Measurements from ENCODE around the gene FAM120A.

The FAM120A gene

DNA sequence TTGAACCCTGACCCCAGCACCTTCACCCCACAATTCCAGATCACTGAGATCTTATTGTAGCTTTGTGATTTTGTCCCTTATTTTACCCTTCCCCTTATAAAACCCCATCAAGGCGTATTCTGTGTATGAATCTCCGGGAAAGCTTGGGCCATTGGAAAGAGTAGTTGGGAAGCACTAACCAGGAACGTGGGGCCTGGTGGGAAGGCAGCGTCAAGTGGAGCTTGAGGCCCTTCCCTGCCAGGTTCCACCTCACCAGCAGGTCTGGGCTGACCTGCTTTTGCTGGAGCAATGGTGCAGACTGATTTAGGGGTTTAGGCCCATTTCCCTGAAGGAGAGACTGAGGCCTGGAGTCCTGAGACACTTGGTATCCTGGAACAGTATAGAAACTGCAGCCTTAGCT is 134.2 kb downstream of the FAM120A start:
- TF ChIP-seq, protein P1, sequence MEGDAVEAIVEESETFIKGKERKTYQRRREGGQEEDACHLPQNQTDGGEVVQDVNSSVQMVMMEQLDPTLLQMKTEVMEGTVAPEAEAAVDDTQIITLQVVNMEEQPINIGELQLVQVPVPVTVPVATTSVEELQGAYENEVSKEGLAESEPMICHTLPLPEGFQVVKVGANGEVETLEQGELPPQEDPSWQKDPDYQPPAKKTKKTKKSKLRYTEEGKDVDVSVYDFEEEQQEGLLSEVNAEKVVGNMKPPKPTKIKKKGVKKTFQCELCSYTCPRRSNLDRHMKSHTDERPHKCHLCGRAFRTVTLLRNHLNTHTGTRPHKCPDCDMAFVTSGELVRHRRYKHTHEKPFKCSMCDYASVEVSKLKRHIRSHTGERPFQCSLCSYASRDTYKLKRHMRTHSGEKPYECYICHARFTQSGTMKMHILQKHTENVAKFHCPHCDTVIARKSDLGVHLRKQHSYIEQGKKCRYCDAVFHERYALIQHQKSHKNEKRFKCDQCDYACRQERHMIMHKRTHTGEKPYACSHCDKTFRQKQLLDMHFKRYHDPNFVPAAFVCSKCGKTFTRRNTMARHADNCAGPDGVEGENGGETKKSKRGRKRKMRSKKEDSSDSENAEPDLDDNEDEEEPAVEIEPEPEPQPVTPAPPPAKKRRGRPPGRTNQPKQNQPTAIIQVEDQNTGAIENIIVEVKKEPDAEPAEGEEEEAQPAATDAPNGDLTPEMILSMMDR (IDR thresholded peaks at IDR 0.05; ENCODE audit: control extremely low read depth, extremely low read depth, low read depth, missing control alignments), result no peak
- CTCF ChIA-PET, result interaction anchor here (0.6 to 1.6 kb wide), 2 partner anchors 19 to 26 kb away, joined by 3 to 6 read pairs; no protein-coding TSS in a partner anchor

DNA sequence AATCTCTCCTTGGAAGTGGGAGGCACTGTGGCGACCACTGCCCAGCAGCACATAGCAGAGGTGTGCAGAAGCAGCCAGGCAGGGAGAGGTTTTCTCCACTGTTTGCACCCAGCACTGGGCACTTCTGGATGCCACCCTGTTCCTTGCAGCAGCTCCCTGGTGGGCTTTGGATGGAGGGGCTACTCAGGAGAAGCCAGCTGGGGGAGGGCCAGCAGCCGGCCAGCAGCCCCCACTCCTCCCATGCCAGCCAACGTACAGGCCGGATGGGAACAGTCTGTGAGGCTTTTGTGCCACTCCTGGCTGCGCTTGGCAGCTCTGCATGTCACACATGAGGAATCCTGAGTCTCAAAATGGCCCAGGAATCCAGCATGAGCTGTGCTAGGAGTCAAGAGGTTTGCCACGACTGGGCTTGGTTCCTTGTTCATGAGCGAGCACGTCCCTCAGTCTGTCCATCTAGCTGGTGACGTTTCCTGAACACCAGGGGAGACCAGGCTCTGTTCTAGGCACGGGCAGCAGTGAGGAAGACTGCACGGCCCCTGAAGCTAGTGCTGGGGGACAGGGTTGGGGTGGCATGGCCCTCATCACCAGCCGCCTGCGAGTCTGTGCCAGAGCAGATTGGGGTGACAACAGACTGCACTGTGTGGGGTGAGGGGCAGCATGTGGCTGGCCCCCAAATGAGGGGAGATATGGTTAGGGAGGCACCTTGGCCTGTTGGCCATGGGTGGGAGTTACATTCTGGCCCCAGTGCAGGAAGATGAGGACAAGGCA is 135.0 kb downstream of the FAM120A start:
- TF ChIP-seq, protein P1 (IDR thresholded peaks at IDR 0.05; ENCODE audit: control extremely low read depth, extremely low read depth, low read depth, missing control alignments), result no peak
- CTCF ChIA-PET, result interaction anchor here (1.6 kb wide), 1 partner anchor 20 kb away, joined by 6 read pairs; no protein-coding TSS in a partner anchor
- no peak for DNase-seq (ENCODE audit: extremely low spot score)
- POLR2A ChIA-PET, result no interaction called here

More for the DNA sequence above, 134.2 kb downstream of the FAM120A start:
- POLR2A ChIA-PET, result no interaction called here
- no peak for DNase-seq (ENCODE audit: extremely low spot score)

DNA sequence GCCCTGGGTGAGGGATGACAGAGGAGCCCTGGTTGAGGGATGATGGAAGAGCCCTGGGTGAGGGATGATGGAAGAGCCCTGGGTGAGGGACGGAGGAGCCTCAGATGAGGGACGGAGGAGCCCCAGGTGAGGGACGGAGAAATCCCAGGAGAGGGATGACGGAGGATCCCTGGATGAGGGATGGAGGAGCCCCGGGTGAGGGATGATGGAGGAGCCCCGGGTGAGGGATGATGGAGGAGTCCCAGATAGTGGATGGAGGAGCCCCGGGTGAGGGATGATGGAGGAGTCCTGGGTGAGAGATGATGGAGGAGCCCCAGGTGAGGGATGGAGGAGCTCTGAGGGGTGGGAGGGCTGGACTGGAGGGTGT is 135.8 kb downstream of the FAM120A start:
- ChIA-PET POLR2A (interaction anchor here (0.6 kb wide), 1 partner anchor 630 kb away, joined by 5 read pairs; no protein-coding TSS in a partner anchor), CTCF (interaction anchor here (2.7 kb wide), 1 partner anchor 21 kb away, joined by 7 read pairs; no protein-coding TSS in a partner anchor)
- no peak for DNase-seq (ENCODE audit: extremely low spot score)
- TF ChIP-seq, protein P1 (IDR thresholded peaks at IDR 0.05; ENCODE audit: control extremely low read depth, extremely low read depth, low read depth, missing control alignments), result no peak

DNA sequence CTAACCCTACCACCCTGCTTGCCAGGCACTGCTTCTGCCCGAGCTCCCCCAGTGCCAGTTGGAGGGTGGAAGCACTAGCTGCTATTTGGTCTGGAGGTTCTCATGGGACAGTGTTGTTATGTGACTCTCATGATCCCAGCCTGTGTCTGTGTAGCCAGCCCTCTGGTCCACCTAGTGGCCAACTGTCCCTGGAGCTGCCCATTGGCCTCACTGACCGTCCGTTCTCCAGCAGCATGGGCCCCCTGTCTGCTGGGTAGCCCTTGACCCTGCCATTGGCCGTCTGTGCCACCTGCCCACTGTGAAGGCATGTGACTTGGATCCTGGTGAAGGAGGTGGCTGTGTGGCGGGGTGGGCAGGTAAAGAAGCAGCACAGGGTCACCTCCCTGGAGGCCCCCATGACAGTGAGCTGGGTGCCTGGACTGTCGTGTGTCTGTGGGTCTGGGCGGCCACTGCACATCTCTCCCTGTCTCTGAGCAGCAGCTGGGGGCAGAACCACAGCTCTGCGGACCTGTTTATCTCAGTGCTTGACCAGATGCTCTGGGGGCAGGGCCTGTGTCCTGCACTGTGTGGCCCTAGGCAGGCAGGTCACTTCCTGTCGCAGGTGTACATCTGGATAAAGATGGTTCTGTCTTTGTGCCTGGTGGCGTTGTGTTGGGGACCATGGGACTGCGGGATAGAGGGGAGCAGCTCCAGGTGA is 136.3 kb downstream of the FAM120A start:
- POLR2A ChIA-PET, result interaction anchor here (0.6 kb wide), 1 partner anchor 631 kb away, joined by 5 read pairs; no protein-coding TSS in a partner anchor
- CTCF ChIA-PET, result interaction anchor here (2.7 kb wide), 1 partner anchor 21 kb away, joined by 7 read pairs; no protein-coding TSS in a partner anchor
- TF ChIP-seq, protein P1 (IDR thresholded peaks at IDR 0.05; ENCODE audit: control extremely low read depth, extremely low read depth, low read depth, missing control alignments), result no peak
- DNase-seq (ENCODE audit: extremely low spot score), result no peak

DNA sequence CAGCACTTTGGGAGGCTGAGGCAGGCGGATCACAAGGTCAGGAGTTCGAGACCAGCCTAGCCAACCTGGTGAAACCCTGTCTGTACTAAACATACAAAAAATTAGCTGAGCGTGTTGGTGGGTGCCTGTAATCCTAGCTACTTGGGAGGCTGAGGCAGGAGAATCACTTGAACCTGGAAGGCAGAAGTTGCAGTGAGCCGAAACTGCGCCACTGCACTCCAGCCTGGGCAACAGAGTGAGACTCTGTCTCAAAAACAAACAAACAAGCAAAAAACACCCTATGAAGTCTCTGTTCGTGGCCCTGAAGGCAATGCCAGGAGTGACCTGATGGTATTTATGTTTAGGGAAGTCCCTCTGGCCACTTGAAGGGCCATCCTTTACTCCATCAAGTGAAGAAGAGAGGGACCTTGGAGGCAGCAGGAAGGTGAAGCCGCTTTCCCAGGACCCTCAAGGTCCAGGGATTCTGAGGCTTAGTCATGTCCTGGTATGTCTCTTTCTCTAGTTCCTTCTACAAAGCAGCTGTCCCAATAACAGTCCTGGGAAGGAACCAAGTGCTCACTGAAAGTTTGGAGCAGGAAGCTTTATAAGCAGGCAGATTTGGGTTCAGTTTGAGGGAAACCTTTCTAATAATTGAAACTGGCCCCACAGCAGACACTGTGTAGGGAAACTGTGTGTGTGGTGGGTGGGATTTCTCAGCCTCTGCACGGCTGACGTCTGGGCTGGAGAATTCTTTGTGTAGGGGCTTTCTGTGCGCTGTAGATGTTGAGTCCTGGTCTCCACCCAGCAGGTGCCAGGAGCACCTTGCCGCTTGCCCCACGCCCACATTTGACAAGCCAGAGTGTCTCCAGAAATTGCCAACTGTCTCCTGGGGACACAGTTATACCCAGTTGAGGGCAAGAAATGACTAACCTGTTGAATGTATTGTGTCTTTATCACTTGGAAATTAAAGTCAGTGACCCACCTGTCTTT is 137.4 kb downstream of the FAM120A start:
- POLR2A ChIA-PET, result no interaction called here
- TF ChIP-seq, protein P1 (IDR thresholded peaks at IDR 0.05; ENCODE audit: control extremely low read depth, extremely low read depth, low read depth, missing control alignments), result no peak
- DNase-seq (ENCODE audit: extremely low spot score), result no peak
- CTCF ChIA-PET, result interaction anchor here (2.7 kb wide), 1 partner anchor 22 kb away, joined by 7 read pairs; no protein-coding TSS in a partner anchor

Measured in GM10248 (cell line).